Stimulated activated CD8-positive, alpha-beta memory T cell treated with anti-CD3 and anti-CD28 coated beads, Interleukin-7, amount 100 ng/mL, for 4 hours (primary cell): ENCODE measurements around the gene FAHD2A.
"Not testable (repeated sequence)": the region's sequence is repeated elsewhere in the genome, so short reads cannot be mapped to it uniquely, and the experiment has no call there.

Source experiments
- DNase-seq, 2 donors: peaks; one replicate each; pipeline ENCODE4 v3.0.0-alpha.2; 2020; ENCODE audit warnings: low read depth in 2 of 2

Gene FAHD2A

DNA sequence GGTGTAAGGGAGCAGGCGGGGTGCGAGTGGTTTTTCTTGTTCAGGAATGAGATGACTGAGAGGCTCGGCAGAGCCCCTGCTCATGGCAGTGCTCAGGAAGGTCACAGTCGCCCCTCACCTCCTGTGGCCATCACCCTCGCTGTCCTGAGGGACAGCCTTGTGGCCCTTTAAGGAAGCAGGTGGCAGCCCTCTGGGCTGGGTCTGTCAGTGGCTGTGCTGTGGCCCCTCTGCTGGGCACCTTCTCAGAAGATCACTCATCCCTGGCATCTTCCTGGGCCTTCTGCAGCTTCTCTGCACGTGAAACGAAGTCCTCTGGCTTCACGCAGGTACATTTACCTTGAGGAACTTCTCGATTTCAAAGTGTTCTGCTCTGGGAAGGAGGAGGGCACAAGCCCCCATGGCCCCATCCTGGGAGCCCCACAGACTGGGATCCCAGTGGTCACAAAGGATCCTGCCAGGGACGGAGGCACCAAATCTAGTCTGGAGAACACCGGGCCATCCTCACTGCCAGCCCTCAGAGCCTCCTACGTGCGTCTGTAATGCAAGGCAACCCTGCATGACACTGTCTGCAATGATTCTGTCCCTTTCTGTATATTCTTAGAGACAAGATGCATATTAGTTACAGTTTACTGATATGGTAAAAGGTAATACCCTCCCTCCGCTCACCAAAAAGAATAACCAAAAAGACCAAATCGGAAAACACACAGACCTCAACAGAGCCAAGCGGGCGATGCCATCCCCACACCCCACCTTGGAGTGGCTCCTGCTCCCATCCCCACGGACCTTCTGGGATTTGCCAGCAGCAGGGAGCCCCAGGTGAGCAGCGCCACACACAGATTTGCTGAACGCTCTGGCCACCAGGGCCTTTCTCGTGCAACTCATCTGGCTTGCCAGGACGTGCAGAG, 25.9 kb upstream of the FAHD2A start:
- no peak for DNase-seq

GRCh38 chr2:95377216-95378123, 25.0 kb upstream of the FAHD2A start:
- DNase-seq: no peak

GRCh38 chr2:95378281-95378680, 24.2 kb upstream of the FAHD2A start:
- not testable (repeated sequence) for DNase-seq

GRCh38 chr2:95379371-95379831, 23.1 kb upstream of the FAHD2A start:
- DNase-seq: no peak

GRCh38 chr2:95380280-95380679, 22.2 kb upstream of the FAHD2A start:
- no peak for DNase-seq

DNA sequence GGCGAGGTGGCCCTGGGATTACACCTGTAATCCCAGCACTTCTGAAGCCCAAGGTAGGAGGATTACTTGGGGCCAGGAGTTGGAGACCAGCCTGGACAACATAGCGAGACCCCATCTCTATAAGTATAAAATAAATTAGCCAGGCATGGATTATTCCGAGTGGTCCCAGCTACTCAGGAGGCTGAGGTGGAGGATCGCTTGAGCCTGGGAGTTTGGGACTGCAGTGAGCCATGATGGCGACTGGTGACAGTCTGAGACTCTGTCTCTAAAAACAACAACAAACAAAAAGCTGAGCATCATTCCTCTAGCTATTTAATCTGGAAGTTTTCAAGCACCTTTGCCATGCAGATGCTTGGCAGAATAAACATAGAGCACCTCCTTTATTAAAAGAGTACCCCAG, 21.8 kb upstream of the FAHD2A start:
- no peak for DNase-seq

DNA sequence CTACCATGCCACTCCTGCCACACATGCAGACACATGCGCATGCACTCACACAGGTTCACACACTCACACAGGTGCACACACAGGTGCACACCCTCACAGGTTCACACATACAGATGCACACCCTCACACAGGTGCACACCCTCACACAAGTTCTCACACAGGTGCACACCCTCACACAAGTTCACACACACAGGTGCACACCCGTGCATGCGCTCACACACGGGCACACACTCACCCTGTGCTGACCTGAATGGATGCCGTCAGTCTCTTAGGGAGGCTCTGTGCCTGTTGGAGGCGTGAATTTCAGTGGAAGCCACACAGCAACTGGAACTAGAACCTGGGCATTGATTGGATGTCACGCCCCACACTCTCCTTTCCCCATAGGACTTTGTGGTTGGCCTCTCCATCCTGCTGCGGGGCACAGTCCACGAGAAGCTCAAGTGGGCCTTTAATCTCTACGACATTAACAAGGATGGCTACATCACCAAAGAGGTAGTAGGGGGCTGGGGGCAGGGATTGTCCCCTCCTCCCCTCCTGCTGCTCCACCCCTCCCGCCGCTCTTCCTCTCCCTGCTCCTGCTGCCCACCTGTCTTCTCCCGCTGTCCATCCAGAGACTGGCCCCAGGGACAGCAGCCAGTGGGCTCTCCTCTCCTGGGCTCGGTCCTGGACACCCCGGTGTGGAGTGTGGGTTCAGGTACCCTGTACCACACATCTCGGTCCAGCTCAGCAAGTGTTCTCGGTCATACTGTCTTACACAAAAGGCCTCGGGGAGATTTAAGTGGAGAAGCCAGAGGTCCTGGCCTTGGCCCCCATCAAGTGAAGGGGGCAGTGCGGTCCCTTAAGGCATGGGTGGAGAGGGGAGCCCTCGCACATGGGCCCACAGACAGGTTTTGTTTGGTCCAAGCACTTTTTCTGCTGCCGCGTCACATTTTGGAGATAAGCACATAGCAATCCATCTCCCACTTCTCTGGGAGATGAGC, 21.0 kb upstream of the FAHD2A start:
- no peak for DNase-seq

- no peak for DNase-seq
Observed at GRCh38 chr2:95382192-95382591, 20.3 kb upstream of the FAHD2A start.

- DNase-seq: no peak
Observed at GRCh38 chr2:95382686-95383634, 19.5 kb upstream of the FAHD2A start.

GRCh38 chr2:95383635-95384027, 18.9 kb upstream of the FAHD2A start:
- no peak for DNase-seq

DNA sequence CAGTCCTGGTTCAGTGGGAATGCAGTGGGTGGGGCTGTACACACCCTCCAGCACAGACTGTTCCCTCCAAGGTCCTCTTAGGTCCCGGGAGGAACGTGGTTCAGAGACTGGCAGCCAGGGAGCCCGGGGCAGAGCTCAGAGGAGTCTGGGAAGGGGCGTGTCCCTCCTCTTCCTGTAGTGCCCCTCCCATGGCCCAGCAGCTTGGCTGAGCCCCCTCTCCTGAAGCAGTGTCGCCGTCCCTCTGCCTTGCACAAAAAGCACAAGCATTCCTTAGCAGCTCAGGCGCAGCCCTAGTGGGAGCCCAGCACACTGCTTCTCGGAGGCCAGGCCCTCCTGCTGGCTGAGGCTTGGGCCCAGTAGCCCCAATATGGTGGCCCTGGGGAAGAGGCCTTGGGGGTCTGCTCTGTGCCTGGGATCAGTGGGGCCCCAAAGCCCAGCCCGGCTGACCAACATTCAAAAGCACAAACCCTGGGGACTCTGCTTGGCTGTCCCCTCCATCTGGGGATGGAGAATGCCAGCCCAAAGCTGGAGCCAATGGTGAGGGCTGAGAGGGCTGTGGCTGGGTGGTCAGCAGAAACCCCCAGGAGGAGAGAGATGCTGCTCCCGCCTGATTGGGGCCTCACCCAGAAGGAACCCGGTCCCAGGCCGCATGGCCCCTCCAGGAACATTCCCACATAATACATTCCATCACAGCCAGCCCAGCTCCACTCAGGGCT, 17.5 kb upstream of the FAHD2A start:
- no peak for DNase-seq

- DNase-seq: no peak
Observed at GRCh38 chr2:95385570-95385984, 16.9 kb upstream of the FAHD2A start.

- no peak for DNase-seq
Observed at GRCh38 chr2:95386031-95386430, 16.5 kb upstream of the FAHD2A start.

DNA sequence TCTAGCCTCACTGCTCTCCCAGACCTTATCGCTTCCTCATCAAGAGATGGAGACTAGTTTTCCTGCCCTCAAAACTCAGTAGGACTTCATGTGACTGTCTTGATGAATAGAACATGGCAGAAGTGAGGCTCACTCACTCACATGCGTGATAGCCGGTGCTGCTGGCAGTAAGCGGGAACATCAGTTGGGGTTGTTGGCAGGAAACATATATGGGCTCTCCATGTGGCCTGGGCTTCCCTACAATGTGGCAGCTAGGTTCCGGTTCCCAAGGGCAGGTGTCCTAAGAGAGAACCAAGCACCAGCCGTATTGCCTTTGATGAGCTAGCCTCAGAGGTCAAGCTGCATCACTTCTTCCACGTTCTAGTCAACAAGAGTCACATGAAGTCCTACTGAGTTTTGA, 15.2 kb upstream of the FAHD2A start:
- DNase-seq: no peak

DNA sequence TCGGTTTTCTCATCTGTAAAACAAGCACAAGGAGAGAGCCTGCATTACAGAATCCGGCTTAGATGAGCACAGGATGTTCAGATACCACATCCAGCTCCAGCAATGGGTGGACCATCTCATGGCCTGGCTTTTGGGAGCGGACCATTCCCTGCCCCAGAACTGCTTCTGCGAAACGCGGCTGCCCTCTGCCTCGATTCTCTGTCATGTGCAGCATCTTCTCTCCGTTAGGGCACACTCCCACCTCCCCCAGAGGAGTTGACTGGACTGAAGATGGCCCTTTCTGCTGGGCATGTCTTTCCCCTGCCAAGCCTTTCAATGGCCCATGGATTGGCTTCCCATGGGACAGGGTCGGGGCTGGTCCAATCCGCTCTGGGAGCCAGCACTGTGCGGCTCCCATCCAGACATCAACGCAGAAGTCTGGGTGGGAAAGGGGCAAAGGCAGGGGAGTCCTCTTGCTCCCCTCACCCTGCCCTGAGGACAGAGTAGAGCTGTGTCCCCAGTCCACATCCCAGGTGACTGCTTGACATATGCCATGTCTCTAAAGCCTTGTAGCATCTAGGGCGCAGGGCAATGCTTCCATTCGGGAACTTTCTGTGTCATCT, 14.3 kb upstream of the FAHD2A start:
- DNase-seq: no peak

DNA sequence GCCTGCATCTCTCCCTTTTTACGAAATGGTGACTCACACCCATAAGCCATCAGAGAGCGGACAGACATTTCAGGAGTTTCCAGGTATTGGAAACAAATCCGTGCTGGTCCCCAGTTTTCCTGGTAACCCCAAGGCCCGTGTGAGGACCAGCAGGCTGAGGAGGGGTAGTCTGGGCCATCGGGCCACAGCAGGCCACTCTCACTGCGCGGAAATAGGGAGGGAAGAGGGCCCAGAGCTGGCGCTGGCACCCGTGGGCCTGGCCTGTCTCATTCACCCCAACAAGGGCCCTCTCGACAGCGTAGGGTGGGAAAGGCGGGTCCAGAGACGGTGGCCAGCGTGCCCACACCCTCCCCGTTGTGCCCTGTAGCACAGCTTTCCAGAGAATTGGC, 13.7 kb upstream of the FAHD2A start:
- no peak for DNase-seq

DNA sequence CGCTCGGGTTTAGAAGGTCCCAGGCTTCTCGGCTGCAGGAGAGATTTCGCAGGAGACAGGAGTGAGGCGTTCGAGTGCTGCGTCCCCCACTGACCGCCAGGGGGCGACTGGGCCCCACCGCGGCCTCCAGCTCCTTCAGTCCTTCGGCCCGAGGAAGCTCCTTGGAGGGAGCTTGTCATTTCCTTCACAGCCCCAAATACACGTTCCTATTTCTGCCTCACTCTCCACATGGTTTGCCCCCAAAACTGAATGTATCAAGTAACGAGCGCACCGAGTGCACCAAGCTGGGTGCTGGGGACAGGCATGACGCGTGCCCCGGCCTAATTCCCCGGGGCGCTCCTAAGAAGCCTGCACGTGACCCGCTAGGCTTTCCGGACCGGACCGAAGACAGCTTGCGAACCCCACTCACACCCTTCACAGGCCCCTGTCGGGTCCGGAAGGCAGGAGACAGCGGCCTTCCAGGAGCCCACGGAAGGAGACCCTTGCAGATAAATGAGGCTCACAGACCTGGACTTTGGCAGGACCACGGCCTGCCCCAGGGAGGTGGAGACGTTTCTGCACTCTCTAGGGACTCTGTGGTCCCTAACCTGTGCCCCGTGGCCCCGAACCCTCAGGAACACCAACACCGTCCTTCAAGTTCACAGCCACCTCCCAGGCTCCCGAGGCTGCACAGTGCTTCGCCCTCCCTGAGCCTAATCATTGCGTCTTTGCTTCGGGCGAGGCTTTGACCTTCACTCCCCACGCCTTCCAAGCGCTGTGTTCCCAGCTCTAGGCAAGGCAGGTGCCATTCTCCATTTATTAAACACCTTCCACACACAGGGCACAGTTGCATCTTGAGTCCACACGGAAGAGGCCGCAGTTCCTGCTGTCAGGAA, 13.0 kb upstream of the FAHD2A start:
- no peak for DNase-seq

GRCh38 chr2:95390272-95390880, 12.1 kb upstream of the FAHD2A start:
- no peak for DNase-seq
